Measurements from ENCODE around the gene ELF2. TPM values are rescaled to one million over a fixed set of nuclear protein-coding genes. Genes with fewer than 3 reads are reported as not detected.
"Not testable (repeated sequence)": the region's sequence is repeated elsewhere in the genome, so short reads cannot be mapped to it uniquely, and the experiment has no call there.

ELF2 gene
- total and polyA plus RNA-seq, 2 of the 8 experiments (the other 6 are each of a cell fraction or from before 2014, with no cell fraction given): 21.1 to 44.3 TPM

GRCh38 chr4:139114795-139115194 is 62.2 kb downstream of the ELF2 start:
- H3K4me2 ChIP-seq (ENCODE audit: insufficient read depth in 1 of 2, low read depth in 2 of 2, low read length in 2 of 2); H3K27ac ChIP-seq (ENCODE audit: low read depth, low read length); H3K4me1 ChIP-seq (replicated peaks in 1 of 4; ENCODE audit: control insufficient read depth in 3 of 4, insufficient read depth in 4 of 4, low read length in 3 of 4); H2AK5ac ChIP-seq (ENCODE audit: low read depth, low read length); H3K9ac ChIP-seq (replicated peaks in 1 of 4; ENCODE audit: extremely low read depth in 1 of 4, low read depth in 3 of 4, low read length in 3 of 4); H4K8ac ChIP-seq (ENCODE audit: extremely low read depth, insufficient read depth, low read length); H3K79me1 ChIP-seq (ENCODE audit: low read depth, low read length); H3K4me3 ChIP-seq (ENCODE audit: extremely low read depth in 1 of 4, insufficient read depth in 2 of 4, low read depth in 3 of 4, low read length in 4 of 4); H4K5ac ChIP-seq (ENCODE audit: insufficient read length, low read depth, low read length); H3K9me3 ChIP-seq (ENCODE audit: insufficient read depth in 2 of 2, low read depth in 1 of 2, low read length in 1 of 2); POLR2A ChIA-PET (ENCODE audit: partially characterized antibody); H2BK120ac ChIP-seq (replicated peaks; ENCODE audit: low read depth, low read length); H3K14ac ChIP-seq (ENCODE audit: insufficient read length); H2BK15ac ChIP-seq (ENCODE audit: low read length); H3K79me2 ChIP-seq (ENCODE audit: control insufficient read depth in 1 of 2, insufficient read depth in 2 of 2, low read length in 2 of 2); H4K91ac ChIP-seq (replicated peaks; ENCODE audit: insufficient read length, low read length); H3K23me2 ChIP-seq (ENCODE audit: low read depth, low read length); H3K56ac ChIP-seq (replicated peaks; ENCODE audit: insufficient read length, low read depth, low read length); FAIRE-seq; H3K23ac ChIP-seq (ENCODE audit: insufficient read length); H3K18ac ChIP-seq (ENCODE audit: extremely low read depth, low read length); H3K27me3 ChIP-seq (replicated peaks in 1 of 4; ENCODE audit: control insufficient read depth in 3 of 4, extremely low read depth in 1 of 4, insufficient read depth in 3 of 4, low read length in 3 of 4); H2BK5ac ChIP-seq (ENCODE audit: low read depth, low read length); DNase-seq (ENCODE audit: low read depth in 1 of 2, low spot score in 2 of 2); H2BK12ac ChIP-seq (ENCODE audit: low read depth, low read length); H2AFZ ChIP-seq (ENCODE audit: low read length); H2BK20ac ChIP-seq (ENCODE audit: low read length); H4K20me1 ChIP-seq (replicated peaks in 1 of 2; ENCODE audit: control insufficient read depth in 1 of 2, insufficient read depth in 2 of 2, low read length in 2 of 2); H3K4ac ChIP-seq (replicated peaks; ENCODE audit: insufficient read length, low read depth, low read length): not testable (repeated sequence)
- 92% methylated on average over 18 of the region's 18 CpGs; no CpG with 5 or more reads in 1 of the 2 experiments for WGBS, 2 experiments (ENCODE audit: extremely low coverage in 1 of 2, insufficient coverage in 1 of 2, insufficient read length in 1 of 2, insufficient replicate concordance in 2 of 2, low coverage in 1 of 2, low lambda C conversion rate in 2 of 2, missing lambda C conversion rate in 1 of 2)
- CTCF ChIA-PET (ENCODE audit: partially characterized antibody): interaction anchor here (1.0 to 2.0 kb wide), 2 partner anchors 12 to 15 kb away, joined by 4 to 8 read pairs; no protein-coding TSS in a partner anchor
- H3K36me3 ChIP-seq (ENCODE audit: control insufficient read depth in 2 of 4, insufficient read depth in 4 of 4, low read length in 3 of 4): peaks cover 0 to 11% (median 2%) of the 10 kb centered on the region in 4 experiments; a peak in 2 of 8 replicates
